Measurements from ENCODE around the gene FAM110C.
"Not testable (repeated sequence)": the region's sequence is repeated elsewhere in the genome, so short reads cannot be mapped to it uniquely, and the experiment has no call there.

Gene FAM110C, protein sequence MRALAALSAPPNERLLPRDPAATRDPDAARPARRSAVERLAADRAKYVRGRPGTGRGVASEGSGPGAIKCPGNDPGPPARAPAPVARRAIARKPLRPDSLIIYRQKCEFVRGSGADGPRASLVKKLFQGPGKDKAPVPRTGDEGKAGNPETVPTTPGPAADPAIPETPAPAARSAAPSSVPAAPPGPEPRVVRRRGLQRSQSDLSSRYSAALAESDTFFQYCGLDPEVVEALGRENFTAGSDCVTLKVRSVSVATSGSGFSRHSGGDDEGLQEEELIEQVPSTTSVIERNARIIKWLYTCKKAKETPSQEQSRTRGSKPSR

DNA sequence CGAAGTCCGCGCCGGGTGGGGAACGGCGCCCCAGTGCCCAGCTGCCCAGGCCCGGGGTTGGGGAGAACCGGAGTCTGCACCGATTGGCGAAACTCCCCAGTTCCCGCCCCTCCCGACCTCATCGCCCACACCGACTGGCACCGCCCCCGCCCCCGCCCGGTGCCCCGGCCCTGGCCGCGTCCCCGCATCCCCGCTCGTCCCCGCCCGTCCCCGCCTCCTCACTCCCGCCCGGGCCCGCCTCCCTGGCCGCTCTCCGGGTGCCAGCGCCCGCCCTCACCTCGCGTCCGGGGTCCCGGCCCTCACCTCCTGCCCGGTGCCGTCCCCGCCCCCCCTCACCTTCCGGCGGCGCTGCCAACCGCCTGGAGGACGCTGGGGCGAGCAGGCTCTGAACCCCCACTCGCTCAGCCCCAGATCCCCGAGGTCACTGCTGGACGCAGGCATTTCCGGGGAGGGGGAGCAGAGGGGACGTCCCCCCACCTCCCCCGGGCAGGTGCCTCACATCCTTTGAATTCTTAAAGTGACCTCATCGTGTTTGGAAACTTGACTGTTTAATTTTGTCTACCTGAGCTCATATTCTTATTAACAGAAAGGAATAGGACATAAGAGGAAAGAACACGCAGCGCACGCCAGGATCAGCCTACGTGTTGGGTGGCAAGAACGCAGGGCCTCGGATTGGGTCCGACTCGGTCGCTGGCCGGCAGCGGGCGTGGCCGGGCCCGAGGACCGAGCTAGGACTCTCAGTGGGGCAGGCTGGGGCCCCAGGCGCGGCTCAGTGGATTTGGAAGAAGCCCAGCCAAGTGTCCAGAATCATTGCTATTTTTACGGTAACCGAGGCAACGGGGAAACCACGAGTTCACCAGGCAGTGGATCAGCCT is at the start of gene FAM110C:
Gene FAM110C (minus strand): TSS at position 35 of the 875 bp plus-strand sequence. CDS start 120 bp downstream, outside the sequence.
- no peak for DNase-seq

DNA sequence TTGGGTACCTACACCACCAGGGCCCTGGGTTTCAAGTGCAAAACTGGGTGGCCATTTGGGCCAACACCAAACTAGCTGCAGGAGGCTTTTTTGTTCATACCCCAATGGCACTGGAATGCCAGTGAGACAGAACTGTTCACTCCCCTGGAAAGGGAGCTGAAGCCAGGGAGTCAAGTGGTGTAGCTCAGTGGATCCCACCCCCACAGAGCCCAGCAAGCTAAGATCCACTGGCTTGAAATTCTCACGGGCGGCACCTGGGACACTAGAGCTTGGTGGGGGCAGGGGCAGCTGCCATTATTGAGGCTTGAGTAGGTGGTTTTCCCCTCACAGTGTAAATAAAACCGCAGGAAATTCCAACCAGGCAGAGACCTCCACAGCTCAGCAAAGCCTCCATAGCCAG is 46.0 kb upstream of the FAM110C start:
- DNase-seq, result no peak

DNA sequence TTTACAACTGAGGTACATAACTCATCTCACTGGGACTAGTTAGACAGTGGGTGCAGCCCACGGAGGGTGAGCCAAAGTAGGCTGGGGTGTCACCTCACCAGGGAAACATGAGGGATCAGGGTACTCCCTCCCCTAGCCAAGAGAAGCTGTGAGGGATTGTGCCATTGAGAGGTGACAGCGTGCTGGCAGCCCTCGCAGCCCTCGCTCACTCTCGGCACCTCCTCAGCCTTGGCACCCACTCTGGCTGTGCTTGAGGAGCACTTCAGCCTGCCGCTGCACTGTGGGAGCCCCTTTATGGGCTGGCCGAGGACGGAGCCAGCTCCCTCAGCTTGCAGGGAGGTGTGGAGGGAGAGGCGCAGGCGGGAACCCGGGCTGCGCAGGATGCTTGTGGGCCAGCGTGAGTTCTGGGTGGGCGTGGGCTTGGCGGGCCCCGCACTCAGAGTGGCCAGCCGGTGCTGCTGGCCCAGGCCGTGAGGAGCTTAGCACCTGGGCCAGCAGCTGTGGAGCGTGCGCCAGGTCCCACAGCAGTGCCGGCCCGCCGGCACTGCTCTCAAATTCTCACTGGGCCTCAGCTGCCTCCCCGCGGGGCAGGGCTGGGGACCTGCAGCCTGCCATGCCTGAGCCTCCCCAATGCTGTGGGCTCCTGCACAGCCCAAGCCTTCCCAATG is 44.5 kb upstream of the FAM110C start:
- no peak for DNase-seq

DNA sequence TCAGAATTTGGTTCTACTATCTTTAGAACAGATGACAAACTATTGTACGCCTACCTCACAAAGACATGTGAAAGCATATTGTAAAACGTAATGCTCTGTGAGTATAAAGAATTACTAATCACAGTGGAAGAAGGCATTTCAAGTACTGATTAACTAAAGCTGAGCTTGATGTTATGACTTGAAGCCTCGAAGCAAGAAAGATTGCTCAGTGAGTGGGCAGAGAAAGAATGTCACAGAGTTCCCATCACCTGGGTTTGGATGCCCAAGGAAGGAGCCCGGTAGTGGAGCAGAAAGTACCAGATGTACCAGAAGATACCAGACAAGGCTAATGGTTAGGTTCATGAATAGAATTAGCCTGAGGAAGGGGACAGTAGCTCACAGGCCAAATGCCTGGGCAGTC is 39.5 kb upstream of the FAM110C start:
- no peak for DNase-seq

DNA sequence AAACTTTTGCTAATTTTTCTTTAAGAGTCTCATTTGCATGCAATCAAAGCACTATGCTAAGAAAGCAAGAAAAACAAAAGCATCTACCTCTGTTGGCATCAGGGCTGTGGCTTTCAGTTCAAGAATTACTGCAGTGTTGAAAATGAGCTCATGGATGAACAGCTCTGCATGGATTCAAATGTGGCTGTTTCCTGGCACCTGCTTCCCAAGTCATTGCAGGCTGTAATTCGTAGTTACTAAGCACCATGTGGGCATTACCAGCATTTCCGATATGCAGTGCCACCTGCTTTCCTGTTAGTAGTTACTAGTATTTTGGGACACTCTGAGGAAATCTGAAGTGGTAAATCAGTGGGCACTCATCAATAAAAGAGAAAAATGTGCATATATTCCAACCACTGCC is 37.8 kb upstream of the FAM110C start:
- no peak for DNase-seq

DNA sequence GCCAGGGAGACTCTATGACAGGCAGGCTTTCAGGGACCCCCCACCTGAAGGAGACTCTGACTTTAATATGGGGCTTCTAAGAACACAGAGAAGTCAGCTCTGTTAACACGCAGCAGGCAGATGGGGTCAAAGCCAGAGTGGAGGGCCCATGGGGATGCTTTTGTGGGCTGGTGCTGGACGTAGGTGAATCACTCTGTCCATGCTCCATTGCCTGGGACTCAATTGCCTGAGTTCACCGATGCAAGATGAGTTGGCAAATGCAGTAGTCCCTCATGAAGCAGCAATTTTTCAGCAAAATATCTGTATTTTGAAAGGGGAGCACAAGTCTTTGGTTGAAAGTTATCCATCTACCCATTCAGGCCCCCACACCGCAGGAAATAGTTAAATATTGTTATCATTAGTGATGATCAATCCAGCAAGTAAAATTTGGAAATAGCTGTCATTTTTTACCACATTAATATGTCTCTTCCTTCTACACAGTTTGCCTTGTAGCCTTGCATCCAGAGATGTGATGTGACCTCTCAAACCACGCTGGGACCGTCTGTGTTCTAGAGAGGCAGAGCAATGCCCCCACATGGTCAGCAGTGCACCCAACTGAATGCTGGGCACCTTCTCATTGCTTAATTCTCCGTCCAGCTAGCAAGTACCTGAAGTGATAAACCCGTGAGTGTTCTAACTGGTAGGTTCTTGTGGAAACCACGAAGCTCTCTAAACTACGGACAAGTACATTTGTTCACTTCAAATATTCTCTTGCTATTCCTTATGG is 34.8 kb upstream of the FAM110C start:
- DNase-seq, result no peak

DNA sequence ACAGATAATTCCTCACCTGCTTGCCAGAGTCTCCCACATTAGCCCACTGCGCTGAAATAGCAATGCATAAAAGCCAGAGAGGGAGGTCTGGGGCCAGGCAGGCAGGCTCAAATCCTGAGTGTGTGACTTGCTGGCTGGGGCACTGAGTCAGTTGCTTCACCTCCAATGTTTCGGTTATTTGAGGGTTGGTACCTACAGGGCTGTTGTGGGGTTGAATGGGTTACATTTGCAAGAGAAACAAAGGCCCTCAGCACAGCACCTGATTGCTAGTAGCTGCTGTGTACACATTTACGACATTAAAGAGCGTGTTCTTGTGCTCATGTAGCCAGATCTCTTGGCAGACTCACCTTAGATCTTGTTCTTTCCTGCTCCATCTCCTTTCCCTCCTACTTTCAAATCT is 34.1 kb upstream of the FAM110C start:
- DNase-seq, result no peak

DNA sequence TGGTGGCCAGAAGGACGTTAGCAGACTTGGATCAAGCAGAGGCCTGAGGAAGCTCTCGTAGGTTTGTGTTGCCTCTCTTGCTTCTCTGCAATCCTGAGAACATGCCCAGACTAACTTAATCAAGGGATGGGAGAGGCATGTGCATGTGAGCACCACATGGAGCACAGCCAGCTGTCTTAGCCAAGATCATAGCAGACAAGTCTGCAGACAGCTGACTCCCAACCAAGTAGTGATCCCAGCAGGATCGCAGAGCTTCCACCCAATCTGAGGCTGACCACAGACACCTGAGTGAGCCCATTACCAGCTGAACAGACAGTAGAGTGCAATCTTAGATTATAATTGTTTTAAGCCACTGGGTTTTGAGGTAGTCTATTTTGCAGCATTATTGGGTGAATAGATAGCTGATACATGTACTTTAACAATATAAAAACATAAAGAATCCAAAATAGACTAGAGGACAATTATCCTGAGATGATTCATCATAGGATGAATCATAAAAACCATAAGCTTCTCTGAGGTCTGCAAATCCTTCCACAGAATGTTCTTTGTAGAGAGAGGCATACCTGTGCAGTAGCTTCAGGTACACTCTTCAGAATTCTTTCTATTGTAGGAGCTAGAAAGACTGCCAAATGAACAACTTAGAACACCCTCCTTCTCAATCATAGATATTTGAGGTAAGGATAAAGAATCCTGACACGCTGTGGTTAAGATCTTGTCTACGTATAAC is 25.2 kb upstream of the FAM110C start:
- no peak for DNase-seq

DNA sequence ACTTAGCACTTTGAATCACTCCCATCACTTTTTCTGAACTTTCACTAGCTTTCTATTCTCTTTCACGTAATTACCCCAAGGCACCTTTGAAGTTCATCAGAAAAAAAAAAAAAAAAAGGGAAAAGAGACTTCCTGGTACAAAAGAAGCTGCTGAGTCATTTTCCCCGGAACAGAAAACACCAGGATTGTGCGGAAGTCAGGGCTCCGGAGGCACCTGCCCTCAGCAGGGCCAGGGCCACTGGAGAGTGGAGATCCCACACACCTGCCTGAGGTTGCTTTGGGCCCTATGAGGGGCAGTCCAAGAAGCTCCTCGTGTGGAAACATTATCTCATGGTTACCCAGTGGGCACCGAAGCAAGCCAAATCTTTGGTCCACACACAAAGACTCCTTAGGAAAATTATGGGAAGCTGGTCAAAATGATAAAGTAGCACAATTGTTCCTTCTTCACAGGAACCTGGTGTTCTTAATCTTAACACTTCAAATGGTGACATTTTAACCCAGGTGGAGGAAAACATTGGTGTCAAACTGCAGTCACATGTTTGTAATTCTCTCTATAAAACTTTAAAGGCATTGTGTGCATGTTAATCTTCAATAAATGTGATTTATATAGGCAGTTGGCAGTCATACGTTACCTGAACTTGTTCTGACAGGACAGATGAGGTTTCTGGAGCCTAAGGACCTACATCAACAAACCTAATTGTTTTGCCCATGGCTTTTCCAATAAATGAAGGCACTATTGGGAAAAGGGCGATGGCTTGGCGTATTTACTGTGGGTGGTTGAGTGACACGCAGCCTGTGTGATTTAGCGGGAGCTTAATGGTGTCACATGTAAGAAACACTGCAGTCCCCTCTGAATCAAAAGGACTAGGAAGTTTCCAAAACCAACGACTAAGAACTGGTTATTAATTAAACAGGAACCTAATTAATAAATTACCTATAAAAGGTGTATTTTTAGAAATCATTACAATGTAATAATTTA is 23.4 kb upstream of the FAM110C start:
- DNase-seq, result no peak

DNA sequence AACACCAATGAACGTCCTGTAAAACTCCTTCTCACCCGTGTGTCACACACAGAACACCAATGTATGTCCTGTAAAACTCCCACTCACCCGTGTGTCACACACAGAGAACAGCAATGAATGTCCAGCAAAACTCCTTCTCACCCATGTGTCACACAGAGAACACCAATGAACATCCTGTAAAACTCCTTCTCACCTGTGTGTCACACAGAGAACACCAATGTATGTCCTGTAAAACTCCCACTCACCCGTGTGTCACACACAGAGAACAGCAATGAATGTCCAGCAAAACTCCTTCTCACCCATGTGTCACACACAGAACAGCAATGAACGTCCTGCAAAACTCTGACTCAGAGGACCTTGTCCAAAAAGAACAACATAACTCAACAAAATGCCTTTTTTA is 22.3 kb upstream of the FAM110C start:
- not testable (repeated sequence) for DNase-seq

DNA sequence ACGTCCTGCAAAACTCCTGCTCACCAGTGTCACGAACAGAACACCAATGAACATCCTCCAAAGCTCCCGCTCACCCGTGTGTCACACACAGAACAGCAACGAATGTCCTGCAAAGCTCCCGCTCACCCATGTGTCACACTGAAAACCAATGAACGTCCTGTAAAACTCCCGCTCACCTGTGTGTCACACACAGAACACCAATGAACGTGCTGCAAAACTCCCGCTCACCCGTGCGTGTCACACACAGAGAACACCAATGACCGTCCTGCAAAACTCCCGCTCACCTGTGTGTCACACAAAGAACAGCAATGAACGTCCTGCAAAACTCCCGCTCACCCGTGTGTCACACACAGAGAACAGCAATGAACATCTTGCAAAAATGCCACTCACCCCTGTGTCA is 20.5 kb upstream of the FAM110C start:
- no peak for DNase-seq

DNA sequence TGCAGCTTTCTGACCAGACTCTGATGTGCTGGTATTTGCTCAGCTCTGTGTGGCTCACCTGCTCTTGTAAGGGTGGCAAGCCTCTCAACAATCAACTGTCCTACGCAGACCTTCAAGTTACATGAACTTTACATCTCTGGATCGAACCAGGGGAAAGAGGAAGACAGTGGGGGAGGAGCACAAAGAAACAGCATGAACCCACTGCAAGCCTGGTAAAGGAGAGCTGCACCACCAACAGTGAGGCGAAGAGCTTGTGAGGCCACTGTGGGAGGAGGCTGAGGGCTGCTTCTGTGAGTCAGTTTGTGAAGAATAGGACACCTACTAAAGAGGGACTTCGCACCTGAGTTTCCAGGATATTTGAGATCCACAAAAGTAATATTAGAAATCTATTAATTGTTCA is 18.8 kb upstream of the FAM110C start:
- DNase-seq, result no peak

DNA sequence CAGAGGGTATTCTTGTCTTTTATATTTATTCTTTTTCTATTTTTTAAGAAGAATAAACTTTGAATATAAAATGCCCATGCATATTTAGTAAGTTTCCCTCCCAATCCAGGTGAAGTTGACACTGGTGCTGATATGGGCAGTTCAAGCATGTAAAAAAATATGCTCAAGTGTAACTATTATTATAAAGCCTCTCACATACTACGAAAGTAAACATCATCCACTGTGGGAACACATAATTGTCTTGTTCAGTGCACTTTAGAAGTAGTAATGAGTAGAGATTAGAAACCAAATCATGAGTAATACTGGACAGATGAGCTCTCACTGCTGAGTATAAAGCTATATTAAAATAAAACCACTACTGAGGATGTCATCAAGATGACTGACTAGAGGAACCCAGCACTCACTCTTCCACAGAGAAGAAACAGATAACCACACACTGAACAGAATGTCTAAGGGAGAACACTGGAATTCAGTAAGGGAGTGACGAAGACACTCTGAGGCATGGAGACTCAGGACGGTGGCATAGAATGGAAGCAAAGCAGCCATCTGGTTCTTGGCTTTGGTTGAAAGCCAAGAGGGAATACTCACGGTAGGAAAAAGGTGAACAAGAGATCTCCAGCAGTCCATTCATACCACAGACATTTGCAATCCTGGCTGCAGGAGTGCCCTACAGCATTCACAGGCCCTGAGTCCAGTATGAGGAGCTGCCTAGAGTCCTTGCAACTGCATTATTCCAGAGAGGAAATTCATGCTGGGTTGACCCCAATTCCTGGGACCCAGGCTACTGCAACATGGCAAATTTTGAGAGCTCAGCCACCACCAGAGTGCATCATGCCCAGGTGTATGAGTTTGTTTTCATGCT is 9.5 kb upstream of the FAM110C start:
- no peak for DNase-seq

DNA sequence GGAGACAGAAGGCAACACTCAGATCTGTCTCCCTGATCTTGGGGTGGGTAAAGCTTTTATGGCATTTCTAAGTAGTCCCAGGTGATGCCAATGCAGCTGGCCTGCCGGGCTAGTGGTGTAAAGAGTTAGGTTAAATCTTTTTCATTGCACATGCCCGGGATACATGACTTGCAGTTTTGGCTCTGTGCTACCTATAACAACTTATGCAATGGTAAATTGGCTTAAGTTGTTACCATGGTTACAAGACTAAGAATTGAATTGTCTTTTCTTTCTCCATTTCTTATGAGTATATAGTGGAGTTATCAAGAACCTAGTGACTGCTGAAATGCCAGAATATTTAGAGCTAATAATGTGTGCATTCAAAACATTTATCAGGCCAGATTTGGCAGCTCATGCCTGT is 5.3 kb upstream of the FAM110C start:
- DNase-seq, result no peak

DNA sequence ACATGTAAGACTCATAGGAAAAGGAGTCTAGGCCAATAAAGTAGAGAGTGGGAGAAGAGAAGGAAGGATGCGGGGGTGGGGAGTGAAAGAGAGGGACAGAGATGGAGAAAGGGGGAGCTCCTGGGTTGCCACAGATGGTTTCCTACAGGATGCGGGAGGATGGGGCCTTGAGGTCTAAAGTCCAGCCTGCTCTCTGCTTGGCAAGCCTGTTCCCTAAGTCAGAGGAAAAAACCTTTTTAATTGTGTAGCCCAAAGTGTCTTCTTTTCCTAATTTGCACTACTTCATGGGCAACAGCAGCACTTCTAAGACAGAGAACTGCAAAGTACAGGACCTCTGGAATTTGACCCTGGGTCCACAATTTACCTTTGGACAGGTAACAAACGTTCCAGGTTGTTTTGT is 1.4 kb upstream of the FAM110C start:
- no peak for DNase-seq

DNA sequence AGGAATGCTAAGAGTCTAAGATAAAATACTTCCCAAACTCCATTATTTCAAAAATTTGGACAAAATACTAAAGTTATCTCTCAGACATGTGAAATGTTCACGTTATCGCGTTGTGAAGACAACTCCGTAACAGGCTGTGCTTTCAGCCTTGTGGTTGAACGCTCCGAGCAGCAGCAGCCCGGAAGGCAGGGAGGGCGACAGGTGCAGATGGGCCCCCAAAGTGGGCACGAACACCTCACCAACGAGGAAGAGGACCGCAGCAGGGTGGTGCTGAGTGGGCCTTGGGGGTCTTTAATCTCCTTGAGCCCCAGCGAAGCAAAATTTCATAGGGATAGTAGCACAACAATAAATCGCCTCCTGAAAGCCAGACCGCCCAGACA is 1.0 kb upstream of the FAM110C start:
- no peak for DNase-seq

DNA sequence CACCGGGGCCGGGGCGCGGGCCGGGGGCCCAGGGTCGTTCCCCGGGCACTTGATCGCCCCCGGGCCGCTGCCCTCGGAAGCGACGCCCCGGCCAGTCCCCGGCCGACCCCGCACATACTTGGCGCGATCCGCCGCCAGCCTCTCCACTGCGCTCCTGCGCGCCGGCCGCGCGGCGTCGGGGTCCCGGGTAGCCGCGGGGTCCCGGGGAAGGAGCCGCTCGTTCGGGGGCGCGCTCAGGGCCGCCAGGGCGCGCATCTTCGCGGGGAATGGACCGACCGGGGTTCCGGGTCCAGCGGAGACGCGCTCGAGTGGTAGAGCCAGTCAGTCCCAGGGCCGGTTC is 204 bp downstream of the FAM110C start:
- no peak for DNase-seq

DNA sequence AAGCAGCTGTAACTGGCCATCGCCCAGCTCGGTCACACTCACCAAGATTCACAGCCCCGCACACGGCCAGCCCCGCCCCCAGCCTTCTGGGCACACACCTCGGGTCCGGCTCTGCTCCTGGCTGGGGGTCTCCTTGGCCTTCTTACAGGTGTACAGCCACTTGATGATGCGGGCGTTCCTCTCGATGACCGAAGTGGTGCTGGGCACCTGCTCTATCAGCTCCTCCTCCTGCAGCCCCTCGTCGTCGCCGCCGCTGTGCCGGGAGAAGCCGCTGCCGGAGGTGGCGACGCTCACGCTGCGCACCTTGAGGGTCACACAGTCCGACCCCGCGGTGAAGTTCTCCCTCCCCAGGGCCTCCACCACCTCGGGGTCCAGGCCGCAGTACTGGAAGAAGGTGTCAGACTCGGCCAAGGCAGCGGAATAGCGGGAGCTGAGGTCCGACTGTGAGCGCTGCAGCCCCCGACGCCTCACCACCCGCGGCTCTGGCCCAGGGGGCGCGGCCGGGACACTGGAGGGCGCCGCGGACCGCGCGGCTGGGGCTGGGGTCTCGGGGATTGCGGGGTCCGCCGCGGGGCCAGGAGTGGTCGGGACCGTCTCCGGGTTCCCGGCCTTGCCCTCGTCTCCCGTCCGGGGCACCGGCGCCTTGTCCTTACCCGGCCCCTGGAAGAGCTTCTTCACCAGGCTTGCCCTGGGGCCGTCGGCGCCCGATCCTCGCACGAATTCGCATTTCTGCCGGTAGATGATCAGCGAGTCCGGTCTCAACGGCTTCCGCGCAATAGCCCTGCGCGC is 769 bp downstream of the FAM110C start:
- no peak for DNase-seq

DNA sequence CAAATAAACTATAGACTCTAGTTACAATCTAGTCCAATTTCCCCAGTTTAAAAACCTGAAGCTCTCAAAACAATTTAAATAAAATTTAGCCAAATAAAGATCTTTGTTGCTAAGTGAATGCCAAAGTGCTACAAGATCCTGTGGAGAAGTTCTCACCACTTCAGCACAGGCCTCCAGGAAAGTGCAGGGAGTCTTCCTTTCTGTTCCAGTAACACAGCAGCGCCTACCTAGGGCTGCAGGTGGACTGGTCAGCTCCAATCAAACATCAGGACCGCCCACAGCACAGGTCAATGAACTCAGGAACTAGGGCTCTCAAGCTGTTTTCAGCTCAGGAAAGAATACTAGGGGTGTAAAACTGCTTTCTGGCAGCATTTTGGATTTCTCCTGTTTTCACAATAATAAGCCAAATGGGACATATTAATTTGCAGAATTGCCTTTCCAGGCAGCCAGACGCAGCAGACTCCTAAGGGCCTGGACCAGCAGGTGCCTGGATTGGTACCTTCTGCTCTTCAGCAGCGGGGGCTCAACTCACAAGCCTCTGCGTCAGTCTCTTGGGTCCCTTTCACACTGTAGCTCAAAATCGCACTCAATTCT is 1.5 kb downstream of the FAM110C start:
- DNase-seq, result no peak

All from AML-193 (cell line).